Right forelimb (tissue), 1 donor: ENCODE measurements around the gene CFD.
"Not testable (repeated sequence)": the region's sequence is repeated elsewhere in the genome, so short reads cannot be mapped to it uniquely, and the experiment has no call there.

Source experiments
- DNase-seq: peaks from one replicate; pipeline ENCODE4 v3.0.0-alpha.2; 2018

The CFD gene

GRCh38 chr19:852136-853013 lies 7.1 kb upstream of the CFD start, which contains the start of gene ELANE:
Gene ELANE (plus strand): TSS chr19:852303. CDS start chr19:852329, 26 bp downstream.
- no peak for DNase-seq

GRCh38 chr19:853014-853585 lies 6.4 kb upstream of the CFD start:
- no peak for DNase-seq

GRCh38 chr19:853614-854220 lies 5.7 kb upstream of the CFD start:
- DNase-seq, result not testable (repeated sequence)

GRCh38 chr19:854549-854948 lies 4.9 kb upstream of the CFD start:
- no peak for DNase-seq

- no peak for DNase-seq
Measured at GRCh38 chr19:855142-855541, 4.3 kb upstream of the CFD start.

- DNase-seq, result no peak
Measured at GRCh38 chr19:855566-856120, 3.8 kb upstream of the CFD start.

GRCh38 chr19:858284-858683 lies 1.2 kb upstream of the CFD start:
- DNase-seq, result no peak

- DNase-seq, result no peak
Measured at GRCh38 chr19:861141-861755, 1.8 kb downstream of the CFD start.

GRCh38 chr19:861756-862580 lies 2.5 kb downstream of the CFD start:
- no peak for DNase-seq

- DNase-seq, result peak; percentile 77
Measured at GRCh38 chr19:862581-863314, 3.3 kb downstream of the CFD start.

- DNase-seq, result no peak
Measured at GRCh38 chr19:863315-863620, 3.8 kb downstream of the CFD start.

GRCh38 chr19:866769-867300 lies 7.4 kb downstream of the CFD start:
- no peak for DNase-seq

- no peak for DNase-seq
Measured at GRCh38 chr19:867301-867793, 7.9 kb downstream of the CFD start.

- DNase-seq, result no peak
Measured at GRCh38 chr19:867855-868457, 8.5 kb downstream of the CFD start.

GRCh38 chr19:868458-869244 lies 9.2 kb downstream of the CFD start:
- DNase-seq, result no peak

GRCh38 chr19:869245-870177 lies 10.0 kb downstream of the CFD start:
- peak; percentile 72 for DNase-seq

GRCh38 chr19:870314-870713 lies 10.8 kb downstream of the CFD start:
- no peak for DNase-seq

GRCh38 chr19:870963-871401 lies 11.5 kb downstream of the CFD start:
- no peak for DNase-seq
